22Rv1 (cell line): ENCODE measurements around the gene LRR1.

Experiments
- ZFX ChIP-seq: fragments of 450-650 bp; IDR thresholded peaks from 2 replicates; pipeline ENCODE4 v1.6.1; 2017; ENCODE audit warnings: antibody characterized with exemption, borderline replicate concordance
- TF ChIP-seq, protein P1 (sequence below): fragments of 450-650 bp; IDR thresholded peaks from 2 replicates; pipeline ENCODE4 v1.5.1; 2017; ENCODE audit warnings: mild to moderate bottlenecking

DNA sequence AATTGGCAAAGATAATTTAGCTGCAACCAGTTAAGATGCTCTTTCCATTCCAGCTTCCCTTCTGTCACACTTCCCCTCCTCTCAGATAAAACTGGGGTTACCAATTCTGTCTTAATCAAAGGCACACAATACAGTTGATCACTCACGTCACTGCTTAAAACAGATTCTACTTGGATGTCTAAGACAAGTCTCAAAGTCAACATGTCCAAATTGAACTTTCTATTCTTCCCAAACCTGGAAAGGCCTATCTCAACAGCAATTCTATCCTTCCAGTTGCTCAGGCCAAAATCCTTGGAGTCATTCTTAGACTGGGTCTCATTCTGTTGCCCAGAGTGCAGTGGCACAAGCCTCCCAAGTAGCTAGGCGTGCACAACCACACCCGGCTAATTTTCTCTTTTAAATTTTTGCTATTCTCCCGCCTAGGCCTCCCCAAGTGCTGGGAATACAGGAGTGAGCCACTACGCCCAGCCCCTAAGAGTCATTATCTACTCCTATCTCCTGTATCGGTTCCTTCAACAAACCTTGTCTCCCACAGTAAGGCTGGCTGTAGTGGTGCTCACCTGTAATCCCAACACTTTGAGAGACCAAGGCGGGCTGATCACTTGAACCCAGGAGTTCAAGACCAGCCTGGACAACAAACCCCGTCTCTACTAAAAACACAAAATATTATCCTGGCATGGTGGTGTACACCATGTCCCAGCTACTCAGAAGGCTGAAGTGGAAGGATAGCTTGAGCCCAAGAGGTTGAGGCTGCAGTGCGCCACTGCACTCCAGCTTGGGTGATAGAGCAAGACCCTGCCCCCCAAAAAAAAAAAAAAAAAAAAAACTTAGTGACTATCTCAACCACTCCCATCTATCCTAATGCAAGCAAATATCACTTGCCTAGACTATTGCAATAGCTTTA, 17.3 kb upstream of the LRR1 start:
- TF ChIP-seq, protein P1, sequence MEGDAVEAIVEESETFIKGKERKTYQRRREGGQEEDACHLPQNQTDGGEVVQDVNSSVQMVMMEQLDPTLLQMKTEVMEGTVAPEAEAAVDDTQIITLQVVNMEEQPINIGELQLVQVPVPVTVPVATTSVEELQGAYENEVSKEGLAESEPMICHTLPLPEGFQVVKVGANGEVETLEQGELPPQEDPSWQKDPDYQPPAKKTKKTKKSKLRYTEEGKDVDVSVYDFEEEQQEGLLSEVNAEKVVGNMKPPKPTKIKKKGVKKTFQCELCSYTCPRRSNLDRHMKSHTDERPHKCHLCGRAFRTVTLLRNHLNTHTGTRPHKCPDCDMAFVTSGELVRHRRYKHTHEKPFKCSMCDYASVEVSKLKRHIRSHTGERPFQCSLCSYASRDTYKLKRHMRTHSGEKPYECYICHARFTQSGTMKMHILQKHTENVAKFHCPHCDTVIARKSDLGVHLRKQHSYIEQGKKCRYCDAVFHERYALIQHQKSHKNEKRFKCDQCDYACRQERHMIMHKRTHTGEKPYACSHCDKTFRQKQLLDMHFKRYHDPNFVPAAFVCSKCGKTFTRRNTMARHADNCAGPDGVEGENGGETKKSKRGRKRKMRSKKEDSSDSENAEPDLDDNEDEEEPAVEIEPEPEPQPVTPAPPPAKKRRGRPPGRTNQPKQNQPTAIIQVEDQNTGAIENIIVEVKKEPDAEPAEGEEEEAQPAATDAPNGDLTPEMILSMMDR: no peak
- no peak for TF ChIP-seq ZFX
